Measurements from ENCODE around the gene FXR2. TPM values are rescaled to one million over a fixed set of nuclear protein-coding genes. Genes with fewer than 3 reads are reported as not detected.

Gene FXR2
- total RNA-seq, 1 experiment from 2014 or later, result 60.7 TPM

GRCh38 chr17:7654832-7655540 lies 40.3 kb upstream of the FXR2 start:
- no TSS peak for BruUV-seq (replicated peaks)
- no peak for DNase-seq (ENCODE audit: unreplicated experiment)
- H3K27me3 Mint-ChIP-seq (ENCODE audit: insufficient read depth, unreplicated experiment), result peaks cover 71% of the 10 kb centered on the region
- intact Hi-C loops (cut with micrococcal nuclease), result no loop called here
- peaks cover 18% of the 10 kb centered on the region for H3K4me1 Mint-ChIP-seq (ENCODE audit: insufficient read depth, unreplicated experiment)
- peaks cover 5% of the 10 kb centered on the region for H3K36me3 Mint-ChIP-seq (ENCODE audit: insufficient read depth, unreplicated experiment)
- H3K27ac Mint-ChIP-seq (ENCODE audit: low read depth, unreplicated experiment), result no peak overlapping the region
- no peak overlapping the region for H3K4me3 Mint-ChIP-seq (ENCODE audit: unreplicated experiment)
- TF ChIP-seq CTCF (IDR thresholded peaks at IDR 0.05; ENCODE audit: unreplicated experiment), result no peak
- ChIA-PET POLR2A (interaction anchor here (0.5 to 1.1 kb wide), 2 partner anchors 28 to 33 kb away, joined by 3 read pairs; partner anchors contain the start of genes SAT2 and WRAP53), CTCF (interaction anchor here (0.6 to 1.1 kb wide), 2 partner anchors 15 to 23 kb away, joined by 5 read pairs; no protein-coding TSS in a partner anchor)
- no peaks in the 10 kb centered on the region for H3K9me3 Mint-ChIP-seq (ENCODE audit: unreplicated experiment)

DNA sequence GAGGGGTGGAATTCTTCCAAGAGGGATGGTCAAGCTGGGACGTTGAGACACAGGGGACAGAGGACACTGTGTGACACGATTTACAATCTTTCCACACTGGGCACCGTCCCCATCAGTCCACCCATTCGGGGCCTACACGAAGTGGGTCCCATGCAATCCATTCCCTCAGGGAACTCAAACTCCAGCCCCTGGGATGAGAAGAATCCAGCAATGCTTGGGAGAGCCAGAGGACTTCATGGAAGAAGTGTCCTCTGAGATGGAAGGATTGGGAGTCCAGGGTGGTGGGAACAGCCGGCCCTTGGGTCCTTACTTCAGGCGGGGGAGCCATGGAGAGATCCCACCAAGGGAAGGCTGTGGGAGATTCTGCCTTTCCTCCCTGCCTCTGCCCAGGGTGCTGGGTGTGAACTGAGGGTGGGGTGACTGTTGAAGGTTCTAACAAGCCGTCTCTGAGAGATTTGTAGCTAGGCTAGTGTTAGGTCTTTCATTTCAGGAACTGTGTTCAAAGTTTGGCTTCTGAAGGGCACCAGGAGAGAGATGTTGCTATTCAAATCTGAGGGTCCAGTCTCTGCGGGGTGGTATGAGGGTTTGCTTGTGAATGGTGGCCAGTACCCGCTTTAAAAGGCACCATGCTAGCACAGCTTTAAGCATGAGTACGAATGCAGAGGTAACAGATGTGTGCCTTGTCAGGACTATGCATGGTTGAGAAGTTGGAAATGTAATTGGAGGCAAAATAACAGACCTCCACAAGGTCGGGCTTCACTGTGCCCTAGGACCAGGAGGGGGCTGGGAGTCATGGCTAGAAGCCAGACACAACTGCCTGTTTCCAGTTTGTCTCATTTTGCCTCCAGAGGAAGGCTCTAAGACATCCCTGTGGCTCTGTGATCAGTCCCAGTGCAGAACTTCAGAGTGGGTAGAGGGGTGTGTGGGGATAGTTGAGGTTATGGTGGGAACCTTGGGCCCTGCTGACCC lies 38.0 kb upstream of the FXR2 start:
- ChIA-PET CTCF (no interaction called here), POLR2A (interaction anchor here (0.6 to 0.7 kb wide), 2 partner anchors 26 to 218 kb away, joined by 3 read pairs; partner anchors contain the start of gene TMEM102)
- BruUV-seq (replicated peaks), result no TSS peak
- no peak overlapping the region for H3K27ac Mint-ChIP-seq (ENCODE audit: low read depth, unreplicated experiment)
- intact Hi-C loops (cut with micrococcal nuclease), result no loop called here
- H3K4me3 Mint-ChIP-seq (ENCODE audit: unreplicated experiment), result no peak overlapping the region
- H3K36me3 Mint-ChIP-seq (ENCODE audit: insufficient read depth, unreplicated experiment), result peaks cover 5% of the 10 kb centered on the region
- H3K4me1 Mint-ChIP-seq (ENCODE audit: insufficient read depth, unreplicated experiment), result peaks cover 21% of the 10 kb centered on the region
- DNase-seq (ENCODE audit: unreplicated experiment), result no peak
- peaks cover 67% of the 10 kb centered on the region for H3K27me3 Mint-ChIP-seq (ENCODE audit: insufficient read depth, unreplicated experiment)
- no peak for TF ChIP-seq CTCF (IDR thresholded peaks at IDR 0.05; ENCODE audit: unreplicated experiment)
- H3K9me3 Mint-ChIP-seq (ENCODE audit: unreplicated experiment), result no peaks in the 10 kb centered on the region

DNA sequence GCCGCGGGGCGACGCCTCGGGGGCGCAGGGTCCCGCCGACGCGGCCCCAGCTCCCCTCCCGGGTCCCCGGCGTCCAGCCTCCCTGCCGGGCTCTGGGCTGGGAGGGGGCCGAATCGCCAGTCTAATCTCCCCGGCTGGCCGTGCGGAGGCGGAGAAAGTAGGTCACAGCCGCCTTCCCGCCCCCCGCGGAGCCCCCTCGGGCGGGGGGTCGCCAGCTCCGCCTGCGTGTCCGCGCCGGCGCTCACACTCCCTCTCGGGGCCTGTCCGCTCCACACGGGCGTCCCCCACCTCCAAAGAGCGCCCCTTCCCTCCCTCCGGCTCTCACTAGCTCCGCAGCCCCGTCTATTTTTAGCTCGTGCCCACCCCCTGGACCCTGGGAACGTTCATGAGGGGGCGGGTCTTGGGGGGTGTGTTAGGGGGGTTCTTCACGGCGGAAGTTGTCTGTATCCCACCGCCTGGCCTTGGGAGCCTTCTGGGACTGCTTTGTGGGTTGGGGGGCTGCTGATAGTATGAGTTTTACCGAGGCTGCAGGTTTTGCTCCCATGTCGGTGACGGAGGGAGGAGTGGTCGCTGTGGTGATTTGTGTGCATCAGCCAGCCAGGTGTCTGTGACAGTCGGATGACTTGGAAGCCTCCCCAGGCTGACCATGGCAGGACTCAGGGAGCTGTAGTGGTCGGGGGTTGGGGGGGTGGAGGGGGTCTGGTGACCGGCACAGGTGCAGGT lies 37.1 kb upstream of the FXR2 start:
- no TSS peak for BruUV-seq (replicated peaks)
- H3K36me3 Mint-ChIP-seq (ENCODE audit: insufficient read depth, unreplicated experiment), result peaks cover 5% of the 10 kb centered on the region
- H3K27me3 Mint-ChIP-seq (ENCODE audit: insufficient read depth, unreplicated experiment), result peaks cover 58% of the 10 kb centered on the region
- no peaks in the 10 kb centered on the region for H3K9me3 Mint-ChIP-seq (ENCODE audit: unreplicated experiment)
- no peak overlapping the region for H3K4me3 Mint-ChIP-seq (ENCODE audit: unreplicated experiment)
- POLR2A ChIA-PET, result interaction anchor here (0.7 to 1.9 kb wide), 2 partner anchors 25 to 35 kb away, joined by 3 to 9 read pairs; partner anchors contain the start of genes TP53 and WRAP53
- DNase-seq (ENCODE audit: unreplicated experiment), result no peak
- H3K27ac Mint-ChIP-seq (ENCODE audit: low read depth, unreplicated experiment), result no peak overlapping the region
- TF ChIP-seq CTCF (IDR thresholded peaks at IDR 0.05; ENCODE audit: unreplicated experiment), result no peak
- intact Hi-C loops (cut with micrococcal nuclease), result no loop called here
- H3K4me1 Mint-ChIP-seq (ENCODE audit: insufficient read depth, unreplicated experiment), result peaks cover 15% of the 10 kb centered on the region
- CTCF ChIA-PET, result interaction anchor here (0.9 to 1.1 kb wide), 2 partner anchors 19 to 36 kb away, joined by 3 to 7 read pairs; no protein-coding TSS in a partner anchor

All from MCF 10A (cell line).